GM18519 (cell line): ENCODE measurements around the gene UBAC1.
"Not testable (repeated sequence)": the region's sequence is repeated elsewhere in the genome, so short reads cannot be mapped to it uniquely, and the experiment has no call there.

ENCODE experiments used
- ATAC-seq: cut with Tn5 transposase; IDR thresholded peaks from one replicate; pipeline ENCODE4 v1.9.1; 2021; ENCODE audit warnings: mild to moderate bottlenecking, moderate library complexity; ENCODE audit not compliant: unreplicated experiment, low FRiP score

The UBAC1 gene

DNA sequence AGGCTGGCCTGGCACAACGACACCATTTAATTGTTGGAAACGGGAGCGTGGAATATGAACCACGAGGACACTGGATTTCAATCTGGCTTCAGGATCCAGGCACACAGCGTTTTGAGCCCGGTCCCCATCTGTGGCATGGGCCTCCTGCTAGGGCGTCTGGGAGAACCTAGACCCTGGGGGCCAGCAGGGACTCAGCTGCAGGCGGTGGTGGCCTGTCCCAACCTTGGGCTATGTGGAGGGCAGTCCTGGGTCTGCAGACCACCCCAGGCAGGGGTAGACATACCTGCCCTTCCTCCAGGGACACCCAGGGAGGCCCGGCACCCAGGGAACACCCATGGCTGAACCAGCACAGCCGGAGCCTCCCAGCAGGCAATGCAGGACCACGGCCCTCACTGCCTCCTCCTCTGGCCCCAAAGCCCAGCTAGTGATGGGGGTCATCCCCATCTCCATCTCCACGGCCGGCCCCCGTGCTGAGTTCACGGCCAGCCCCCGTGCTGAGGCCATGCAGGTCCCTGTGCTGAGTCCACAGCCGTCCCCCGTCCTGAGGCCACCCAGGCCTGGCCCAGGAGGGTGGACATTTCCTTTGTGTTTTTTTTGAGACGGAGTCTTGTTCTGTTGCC lies 18.5 kb upstream of the UBAC1 start:
- ATAC-seq, result no peak

DNA sequence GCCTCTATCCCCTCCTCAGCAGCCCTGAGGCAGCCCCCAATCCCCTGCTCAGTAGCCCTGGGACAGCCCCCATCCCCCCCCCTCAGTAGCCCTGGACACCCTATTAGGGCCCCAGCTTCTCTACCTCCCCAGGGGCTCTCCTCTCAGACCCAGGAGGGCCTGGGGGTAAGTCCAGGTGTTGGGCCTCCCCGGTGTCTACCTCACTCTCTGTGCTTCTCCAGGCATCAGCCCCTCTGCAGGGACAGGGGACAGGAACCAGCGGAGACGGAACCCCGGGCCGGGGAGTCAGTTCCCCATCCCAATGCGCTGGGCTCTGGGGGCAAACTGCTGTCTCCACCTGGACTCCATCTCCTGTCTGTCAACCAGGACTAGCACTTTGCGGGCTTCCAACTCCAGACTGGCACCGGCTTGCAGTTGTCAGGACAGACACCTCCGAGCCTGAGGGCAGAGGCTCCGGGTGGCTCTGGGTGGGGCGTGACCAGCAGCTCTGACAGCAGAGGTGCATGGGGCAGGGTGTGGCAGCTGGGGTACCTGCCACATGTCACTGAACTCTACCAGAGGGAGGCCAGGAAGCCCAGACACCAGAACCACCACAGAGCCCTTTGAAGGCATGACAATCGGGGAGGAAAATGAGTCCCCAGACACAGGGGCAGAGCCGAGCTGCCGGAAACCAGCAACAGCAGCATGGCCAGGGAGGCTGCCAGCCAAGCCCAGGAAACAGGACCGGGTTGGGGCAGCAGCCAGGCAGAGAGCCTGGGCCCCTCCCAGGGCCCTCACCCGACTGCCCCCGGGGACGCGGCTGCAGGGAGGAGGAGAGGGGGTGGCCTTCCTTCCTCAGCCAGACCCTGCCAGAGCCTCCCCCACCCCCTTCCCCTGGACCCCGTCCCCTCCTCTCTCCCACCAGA lies 17.7 kb upstream of the UBAC1 start:
- no peak for ATAC-seq

DNA sequence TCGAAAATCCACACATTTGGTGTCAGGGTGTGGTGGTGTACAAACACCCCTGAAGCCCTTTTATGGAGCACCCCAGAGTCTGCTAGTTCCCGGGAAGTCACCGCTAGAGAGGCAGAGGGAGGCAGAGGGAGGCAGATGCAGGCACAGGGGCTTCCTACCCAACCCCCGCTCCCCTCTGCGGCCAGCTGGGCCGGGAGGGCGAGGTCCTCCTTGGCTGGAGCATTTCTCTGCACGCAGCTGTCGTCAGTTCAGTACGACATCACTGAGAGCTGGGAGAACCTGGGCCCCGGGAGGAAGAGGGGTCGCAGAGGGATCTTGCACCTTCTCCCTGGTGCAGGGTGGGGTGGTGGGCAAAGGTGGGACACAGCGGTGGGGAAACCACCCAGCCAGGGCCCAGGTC lies 15.8 kb upstream of the UBAC1 start:
- no peak for ATAC-seq

DNA sequence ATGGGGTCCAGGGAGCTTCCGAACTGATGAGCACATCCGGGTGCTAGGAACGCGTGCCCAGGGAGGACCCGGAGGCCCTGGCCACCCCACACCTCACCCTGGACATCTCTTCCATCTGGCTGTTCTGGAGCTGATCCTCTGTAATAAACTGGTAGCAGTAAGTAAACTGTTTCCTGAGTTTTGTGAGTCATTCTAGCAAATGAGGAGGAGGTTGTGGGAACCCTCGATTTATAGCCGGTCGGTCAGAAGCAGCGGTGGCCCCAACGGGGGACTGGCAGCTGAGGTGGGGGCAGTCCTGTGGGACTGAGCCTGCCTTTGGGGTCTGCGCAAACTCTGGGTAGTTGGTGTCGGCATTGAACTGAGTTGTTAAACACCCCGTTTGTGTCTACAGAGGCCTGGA lies 15.4 kb upstream of the UBAC1 start:
- no peak for ATAC-seq

DNA sequence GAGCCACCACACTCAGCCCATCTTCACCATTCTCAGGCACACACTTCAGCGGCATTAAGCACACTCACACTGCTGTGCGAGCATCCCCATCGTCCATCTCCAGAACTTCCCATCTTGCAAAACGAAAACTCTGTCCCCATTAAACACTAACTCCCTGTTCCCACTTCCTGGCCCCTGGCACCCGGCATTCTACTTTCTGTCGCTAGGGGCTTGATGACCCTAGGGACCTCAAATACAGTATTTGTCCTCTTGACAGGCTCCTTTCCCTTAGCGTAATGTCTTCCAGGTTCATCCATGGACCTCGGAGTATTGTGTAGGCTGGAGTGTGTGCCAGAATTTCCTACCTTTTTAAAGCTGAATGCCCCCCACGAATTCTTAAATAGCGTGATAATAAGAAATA lies 14.7 kb upstream of the UBAC1 start:
- no peak for ATAC-seq

DNA sequence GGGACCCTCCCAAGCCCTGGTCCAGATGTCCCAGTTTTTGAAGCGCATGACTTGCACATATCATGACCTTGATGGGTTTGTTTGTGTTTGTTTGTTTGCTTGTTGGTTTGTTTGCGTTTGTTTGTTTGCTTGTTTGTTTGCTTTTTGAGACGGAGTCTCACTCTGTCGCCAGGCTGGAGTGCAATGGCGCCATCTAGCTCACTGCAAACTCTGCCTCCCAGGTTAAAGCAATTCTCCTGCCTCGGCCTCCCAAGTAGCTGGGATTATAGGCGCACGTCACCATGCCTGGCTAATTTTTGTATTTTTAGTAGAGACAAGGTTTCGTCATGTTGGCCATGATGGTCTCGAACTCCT lies 13.0 kb upstream of the UBAC1 start:
- no peak for ATAC-seq

DNA sequence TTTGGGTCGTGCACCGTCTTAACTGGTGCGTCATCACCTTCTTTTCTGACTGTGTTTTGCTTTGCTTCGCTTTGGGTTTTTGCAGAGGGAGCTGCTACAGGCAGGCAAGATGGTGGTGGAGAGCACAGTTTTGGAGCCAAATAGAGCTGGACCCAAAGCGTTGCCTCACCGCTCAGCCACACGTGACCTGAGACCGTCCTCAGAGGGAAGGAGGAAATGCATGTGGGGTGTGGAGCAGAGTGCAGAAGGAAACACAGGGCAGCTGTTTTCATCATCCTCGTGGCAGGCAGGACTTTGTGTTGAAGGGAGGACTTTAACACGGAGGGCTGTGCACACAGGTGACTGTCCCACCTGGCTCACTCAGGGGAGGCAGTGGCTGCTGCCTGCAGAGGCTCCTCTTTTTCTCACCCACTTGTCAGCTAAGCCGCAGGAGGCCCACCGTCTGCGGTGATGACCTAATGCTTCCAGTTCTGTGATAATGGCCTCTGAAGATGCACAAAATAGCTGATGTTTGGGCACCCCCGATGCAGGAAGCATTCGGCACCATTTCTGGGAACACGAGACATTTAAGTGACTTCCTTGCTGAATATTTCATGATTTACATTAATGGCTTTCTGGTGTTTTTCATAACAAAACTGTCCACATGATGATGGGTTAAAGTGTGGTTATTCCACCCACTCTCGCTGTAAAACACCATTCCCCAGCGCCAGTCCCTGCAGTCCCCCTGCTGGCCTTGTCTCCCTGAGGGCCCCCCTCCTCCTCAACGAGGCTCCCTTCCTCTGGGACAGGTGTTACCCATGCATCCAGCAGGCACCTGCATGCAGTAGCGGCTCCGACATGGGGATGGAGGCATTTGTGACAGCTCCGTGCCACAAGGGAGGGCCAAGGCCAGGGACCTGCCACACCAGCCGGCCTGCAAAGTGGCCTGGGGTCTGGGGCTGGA lies 12.4 kb upstream of the UBAC1 start:
- ATAC-seq, result no peak

DNA sequence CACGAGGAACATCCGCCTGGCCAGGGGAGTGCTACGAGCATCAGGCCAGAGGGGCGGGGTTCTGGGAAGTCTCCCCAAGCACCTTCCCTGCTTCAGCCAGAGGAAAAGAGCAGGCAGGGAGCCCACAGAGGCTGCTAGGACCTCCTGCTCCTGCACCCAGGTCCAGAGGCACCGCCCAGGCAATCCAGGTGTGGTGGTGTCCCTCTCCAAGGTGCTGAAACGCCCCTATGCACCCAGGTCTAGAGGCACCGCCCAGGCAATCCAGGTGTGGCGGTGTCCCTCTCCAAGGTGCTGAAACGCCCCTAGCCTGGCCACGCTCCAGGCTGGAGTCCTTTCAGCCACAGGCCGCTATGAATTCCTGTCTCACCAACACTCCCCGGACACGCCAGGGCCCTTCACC lies 10.7 kb upstream of the UBAC1 start:
- no peak for ATAC-seq

DNA sequence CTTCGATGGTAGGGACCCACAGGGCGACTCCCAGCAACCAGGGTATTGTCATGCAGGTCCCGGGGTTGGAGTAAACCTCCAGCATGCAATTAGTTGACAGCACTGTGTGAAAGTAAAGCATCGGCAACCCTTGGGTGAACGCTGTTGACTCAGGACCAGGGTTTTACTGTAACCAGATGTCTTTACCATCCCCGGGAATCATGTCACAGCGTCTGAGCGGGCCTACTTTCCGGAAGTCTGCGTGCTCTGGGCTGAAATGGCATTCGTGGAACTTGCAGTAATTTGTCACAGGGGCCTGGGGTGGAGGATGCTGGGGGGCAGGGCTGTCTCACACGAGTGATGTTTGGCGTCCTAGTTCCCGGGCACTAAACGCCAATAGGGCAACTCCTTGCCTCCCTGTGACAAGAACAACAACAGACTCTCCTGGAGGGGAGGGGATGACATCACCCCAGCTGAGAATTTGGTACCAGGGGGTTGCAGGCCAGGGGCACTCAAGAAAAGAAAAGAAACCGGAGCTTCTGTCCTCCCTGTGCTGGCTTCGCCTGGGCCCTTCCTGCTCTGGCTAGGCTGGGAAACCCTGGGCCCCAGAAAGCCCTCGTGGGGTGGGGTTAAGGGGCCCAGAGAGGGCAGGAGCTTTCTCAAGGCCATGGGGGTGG lies 10.1 kb upstream of the UBAC1 start:
- ATAC-seq, result no peak

DNA sequence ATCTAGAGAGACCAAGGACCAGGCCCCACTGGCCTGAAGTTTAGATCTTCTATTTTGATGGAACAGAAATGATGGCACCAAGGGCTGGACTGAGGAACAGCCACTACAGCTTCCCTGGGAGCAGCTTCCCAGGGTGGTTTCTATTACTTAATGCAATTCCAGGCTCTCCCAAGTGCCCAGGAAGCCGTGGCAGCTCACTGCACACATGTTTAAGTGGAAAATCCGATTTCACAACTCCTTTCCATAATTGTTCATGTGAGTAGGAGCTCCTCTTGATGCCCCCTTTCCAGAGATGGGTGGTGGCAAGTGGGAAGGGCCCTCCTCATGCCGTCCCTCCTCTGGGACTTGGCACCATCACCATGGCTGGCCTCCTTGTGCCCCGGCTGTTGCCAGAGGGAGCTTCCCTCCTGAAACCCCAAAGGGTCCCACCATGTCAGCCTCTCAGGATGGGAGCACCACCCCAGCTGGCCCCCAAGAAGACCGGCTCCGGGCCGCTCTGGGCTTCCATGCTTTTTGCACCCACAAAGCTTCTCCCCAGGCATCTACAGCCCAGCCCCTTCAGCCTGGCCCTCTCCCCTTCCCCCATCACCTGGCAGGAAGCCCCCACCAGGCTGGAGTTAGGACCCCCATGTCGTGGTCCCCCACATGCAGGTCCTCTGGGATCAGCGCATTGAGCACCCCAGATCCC lies 9.1 kb upstream of the UBAC1 start:
- no peak for ATAC-seq

DNA sequence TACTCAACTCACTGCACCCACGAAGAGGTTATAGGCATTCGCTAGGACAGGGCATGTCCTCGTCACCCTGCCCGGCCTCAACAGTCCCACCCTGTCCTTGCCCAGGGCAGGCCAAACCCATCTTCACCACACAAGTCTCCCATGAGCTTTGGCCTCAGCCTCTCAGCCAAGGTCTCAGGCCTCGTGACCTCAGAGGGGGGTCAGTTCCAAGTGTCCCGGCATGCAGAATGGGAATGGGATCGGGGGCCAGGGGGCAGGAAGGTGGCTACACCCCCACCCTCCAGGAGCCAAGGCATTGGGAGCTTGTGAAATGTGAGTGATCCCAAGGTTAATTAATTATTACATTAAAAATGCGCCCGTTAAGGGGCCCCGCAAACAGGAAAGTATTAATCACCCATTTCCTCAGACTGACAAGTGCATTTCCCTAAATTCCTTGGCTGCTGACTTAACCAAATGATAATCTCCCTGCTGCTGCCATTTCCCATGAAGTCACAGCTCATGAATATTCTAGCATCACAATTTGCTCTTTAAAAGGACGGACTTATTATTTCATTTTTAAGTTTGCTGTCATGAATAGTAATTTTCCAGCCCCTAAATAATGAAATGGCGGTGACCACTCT lies 8.0 kb upstream of the UBAC1 start:
- ATAC-seq, result no peak

DNA sequence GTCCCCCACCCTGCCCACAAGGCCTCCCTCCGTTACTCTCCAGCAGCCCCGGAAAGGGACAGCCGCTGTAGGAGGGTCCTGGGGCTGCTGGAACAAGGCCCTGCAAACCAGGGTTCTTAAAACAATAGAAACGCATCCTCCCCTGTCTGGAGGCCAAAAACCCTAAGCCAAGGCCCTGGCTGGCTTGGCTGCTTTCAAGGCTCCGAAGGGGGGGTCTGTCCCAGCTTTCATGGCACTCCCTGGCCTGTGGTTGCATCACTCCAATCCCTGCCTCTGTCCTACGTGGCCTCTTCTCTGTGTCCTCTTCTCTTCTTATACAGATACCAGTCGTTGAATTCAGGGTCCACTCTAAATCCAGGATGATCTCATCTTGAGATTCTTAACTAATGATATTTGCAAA lies 7.4 kb upstream of the UBAC1 start:
- ATAC-seq, result no peak

DNA sequence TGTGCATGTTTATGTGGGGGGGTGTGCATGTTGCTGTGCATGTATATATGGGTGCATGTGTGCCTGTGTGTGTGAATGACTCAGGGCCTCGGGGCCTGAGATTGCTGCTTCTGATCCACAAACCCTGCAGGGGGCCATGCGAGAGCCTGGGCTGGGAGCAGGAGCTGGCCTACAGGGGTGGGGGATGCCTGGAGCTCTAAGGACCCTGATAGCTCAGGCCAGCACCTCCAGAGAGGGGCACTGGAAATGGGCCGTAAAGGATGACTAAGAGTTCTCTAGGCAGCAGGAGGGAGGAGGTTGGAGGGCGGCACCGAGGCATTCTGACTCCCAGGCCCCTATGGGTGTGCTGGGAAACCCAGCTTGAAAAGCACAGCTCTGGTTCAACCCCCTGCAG lies 6.9 kb upstream of the UBAC1 start:
- ATAC-seq, result no peak

DNA sequence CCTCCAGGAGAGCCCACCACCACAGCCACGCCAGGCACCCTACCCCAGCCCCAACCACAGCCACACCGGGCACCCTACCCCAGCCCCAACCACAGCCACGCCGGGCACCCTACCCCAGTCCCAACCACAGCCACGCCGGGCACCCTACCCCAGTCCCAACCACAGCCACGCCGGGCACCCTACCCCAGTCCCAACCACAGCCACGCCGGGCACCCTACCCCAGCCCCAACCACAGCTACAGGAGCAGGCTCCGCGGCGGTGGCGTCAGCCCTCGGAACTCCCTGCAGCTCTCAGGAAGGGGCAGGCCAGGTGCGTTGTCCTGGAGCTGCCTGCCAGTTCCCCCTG lies 5.7 kb upstream of the UBAC1 start:
- not testable (repeated sequence) for ATAC-seq

DNA sequence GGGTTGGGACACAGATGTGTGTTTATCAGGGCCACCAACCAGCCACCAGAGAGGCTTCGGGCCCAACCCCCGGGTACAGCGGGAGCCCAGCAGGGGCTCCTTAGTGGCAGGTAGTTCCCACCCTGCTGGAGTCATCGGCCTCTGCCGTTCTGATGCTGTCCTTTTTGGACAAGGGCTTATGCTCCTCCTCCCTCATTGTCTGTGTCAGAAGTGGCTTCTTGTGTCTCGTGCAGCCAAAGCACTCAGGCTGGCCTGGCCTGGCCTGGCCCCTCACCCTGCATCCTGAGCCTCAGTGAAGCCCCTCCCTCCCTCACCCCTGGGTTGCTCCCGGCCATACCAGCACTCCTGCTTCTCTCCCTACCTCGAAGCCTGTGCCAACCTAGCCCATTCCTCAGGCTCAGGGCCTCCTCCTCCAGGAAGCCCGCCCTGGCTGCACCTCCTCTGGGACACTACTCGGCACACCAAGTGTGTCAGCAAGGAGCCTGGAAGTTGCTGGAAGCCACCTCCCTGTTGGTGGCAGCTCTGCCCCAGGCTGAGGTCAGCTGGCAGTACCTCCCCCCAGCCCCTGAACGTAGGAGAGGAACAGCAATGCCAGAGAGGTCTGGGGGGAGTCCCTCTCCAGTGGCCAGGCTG lies 4.1 kb upstream of the UBAC1 start:
- no peak for ATAC-seq

DNA sequence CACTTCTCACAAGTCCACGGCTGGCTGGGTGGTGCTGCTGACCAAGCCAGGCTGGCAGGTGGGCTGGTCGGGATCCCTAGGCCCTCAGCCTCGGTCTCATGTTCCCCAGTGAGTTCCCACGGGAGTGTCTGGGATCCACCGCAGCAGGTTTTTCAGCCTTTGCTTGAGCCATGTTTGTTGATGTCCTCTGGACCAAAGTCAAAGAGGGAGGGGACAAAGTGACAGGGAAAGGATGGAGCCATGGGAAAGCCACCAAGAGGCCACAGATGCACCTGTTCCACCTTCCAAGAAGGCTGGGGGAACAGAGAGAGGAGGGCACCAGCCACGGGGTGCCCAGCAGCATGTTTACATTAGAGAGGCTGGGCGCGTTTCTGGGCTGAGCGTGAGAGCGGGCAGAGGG lies 2.8 kb upstream of the UBAC1 start:
- no peak for ATAC-seq

DNA sequence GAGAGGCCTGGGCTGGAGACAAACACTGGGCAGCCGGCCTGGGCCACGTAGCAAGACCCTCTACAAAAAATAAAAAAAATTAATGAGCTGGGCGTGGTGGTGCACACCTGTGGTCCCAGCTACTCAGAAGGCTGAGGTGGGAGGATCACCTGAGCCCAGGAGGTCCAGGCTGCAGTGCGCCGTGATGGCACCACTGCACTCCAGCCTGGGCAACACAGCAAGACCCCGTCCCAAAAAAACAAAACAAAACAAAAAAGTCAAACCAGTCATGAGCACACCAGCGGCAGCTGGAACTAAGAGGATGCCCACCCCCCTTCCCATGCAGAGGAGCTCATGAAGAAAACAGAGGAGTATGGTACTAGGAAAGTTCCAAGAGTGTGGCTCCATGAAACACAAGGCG lies 2.2 kb upstream of the UBAC1 start:
- no peak for ATAC-seq

DNA sequence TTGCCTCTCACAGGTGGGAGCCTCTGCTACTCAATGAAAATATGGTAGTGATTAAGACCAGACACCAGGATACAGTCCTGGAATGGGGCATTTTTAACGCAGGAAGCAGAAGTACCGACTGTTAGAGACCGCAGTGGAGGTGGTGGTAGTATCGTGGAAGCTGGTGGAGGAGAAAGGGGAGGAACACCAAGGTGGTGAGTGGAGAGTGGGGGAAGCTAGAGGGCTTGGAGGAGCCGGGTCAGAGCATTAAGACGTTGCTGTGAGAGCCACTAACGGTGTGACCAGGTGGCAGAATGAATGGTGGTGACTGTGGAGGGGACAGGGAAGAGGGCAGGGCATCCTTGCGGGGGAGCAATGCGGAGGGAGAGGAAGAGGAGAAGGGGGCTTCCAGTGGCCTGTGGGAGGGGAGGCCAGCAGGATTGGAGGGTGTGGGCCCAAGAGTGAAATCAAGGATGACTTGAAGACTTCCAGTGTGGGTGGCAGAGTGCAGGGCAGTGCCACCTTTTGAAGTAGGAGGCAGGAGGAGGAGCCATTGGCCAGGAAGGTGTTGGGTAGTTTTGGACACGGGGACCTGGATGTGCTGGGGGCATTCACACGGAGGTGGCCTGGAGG lies 1.6 kb upstream of the UBAC1 start:
- ATAC-seq, result no peak
